ENCODE results near the gene SAMD5. TPM values are rescaled to one million over a fixed set of nuclear protein-coding genes. Genes with fewer than 3 reads are reported as not detected.

SAMD5 gene
- total and polyA plus RNA-seq, 2 donors from 2014 or later = 9.2 to 11.1 TPM

DNA sequence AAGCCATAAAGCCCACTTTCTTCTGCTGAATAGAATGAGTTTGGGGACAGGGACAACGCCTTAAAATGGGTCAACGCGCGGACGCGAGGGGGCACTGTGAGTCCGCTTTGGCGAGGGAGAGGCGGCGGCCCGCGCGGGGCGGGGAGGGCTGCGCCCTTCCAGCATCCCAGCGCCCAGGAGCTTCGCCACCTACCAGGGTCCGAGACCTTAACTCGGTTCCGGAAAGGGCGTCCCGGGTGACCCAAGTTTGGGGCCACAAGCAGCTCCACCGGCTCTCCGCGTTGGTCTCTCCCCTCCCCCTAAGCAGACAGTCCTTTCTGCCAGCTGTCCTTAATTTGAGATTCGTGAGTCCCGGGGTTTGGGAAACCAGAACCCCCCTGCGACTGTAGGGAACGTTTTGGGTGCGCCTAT lies 1.8 kb upstream of the SAMD5 start:
- TF ChIP-seq CTCF (IDR thresholded peaks at IDR 0.05; ENCODE audit: borderline replicate concordance, extremely low read depth, insufficient read depth) = peak; percentile 85
- H3K9me3 ChIP-seq (ENCODE audit: control insufficient read depth in 2 of 3, insufficient read depth in 1 of 3, low read length in 3 of 3) = no peaks in the 10 kb centered on the region
- H3K27ac ChIP-seq (ENCODE audit: low read depth in 2 of 2, low read length in 2 of 2) = no peak overlapping the region
- H3K9ac ChIP-seq (ENCODE audit: low read length in 3 of 3) = peak overlapping the region in 1 of 3 donors; percentile 63
- DNase-seq = peak; percentile 66 to 82 (median 73)
- intact Hi-C loops (cut with DNase I) = loop anchor here (10.0 kb wide), 1 partner anchor 658 kb away; no protein-coding TSS in a partner anchor
- H3K27me3 ChIP-seq (ENCODE audit: control insufficient read depth, insufficient read depth, low read length) = no peaks in the 10 kb centered on the region
- peaks cover 0 to 10% (median 3%) of the 10 kb centered on the region in 3 donors for H3K4me1 ChIP-seq (ENCODE audit: control insufficient read depth in 2 of 3, insufficient read depth in 2 of 3, low read depth in 1 of 3, low read length in 3 of 3)
- no peaks in the 10 kb centered on the region for H3K36me3 ChIP-seq (ENCODE audit: control insufficient read depth in 2 of 3, insufficient read depth in 3 of 3, low read length in 3 of 3)
- FAIRE-seq = no peak
- peak overlapping the region in 2 of 3 donors; percentile 78 to 89 for H3K4me3 ChIP-seq (ENCODE audit: low read length in 3 of 3)

GRCh38 chr6:147507162-147508041 lies 1.1 kb upstream of the SAMD5 start:
- Histone ChIP-seq H3K27ac (ENCODE audit: low read depth in 2 of 2, low read length in 2 of 2) (peak overlapping the region in 1 of 2 donors; percentile 28), H3K9me3 (ENCODE audit: control insufficient read depth in 2 of 3, insufficient read depth in 1 of 3, low read length in 3 of 3) (no peaks in the 10 kb centered on the region), H3K36me3 (ENCODE audit: control insufficient read depth in 2 of 3, insufficient read depth in 3 of 3, low read length in 3 of 3) (no peaks in the 10 kb centered on the region), H3K4me1 (ENCODE audit: control insufficient read depth in 2 of 3, insufficient read depth in 2 of 3, low read depth in 1 of 3, low read length in 3 of 3) (peaks cover 0 to 10% (median 3%) of the 10 kb centered on the region in 3 donors), H3K4me3 (ENCODE audit: low read length in 3 of 3) (peak overlapping the region; percentile 55 to 89 (median 78)), H3K27me3 (ENCODE audit: control insufficient read depth, insufficient read depth, low read length) (no peaks in the 10 kb centered on the region), H3K9ac (ENCODE audit: low read length in 3 of 3) (peak overlapping the region in 1 of 3 donors; percentile 63)
- intact Hi-C loops (cut with DNase I) = loop anchor here (10.0 kb wide), 1 partner anchor 657 kb away; no protein-coding TSS in a partner anchor
- FAIRE-seq (no peak), DNase-seq (peak in 4 of 5 donors; percentile 25 to 65 (median 39))
- TF ChIP-seq CTCF (IDR thresholded peaks at IDR 0.05; ENCODE audit: borderline replicate concordance, extremely low read depth, insufficient read depth) = no peak

- peak overlapping the region; percentile 64 to 89 (median 82) for H3K4me3 ChIP-seq (ENCODE audit: low read length in 3 of 3)
- no peaks in the 10 kb centered on the region for H3K36me3 ChIP-seq (ENCODE audit: control insufficient read depth in 2 of 3, insufficient read depth in 3 of 3, low read length in 3 of 3)
- intact Hi-C loops (cut with DNase I) = loop anchor here (10.0 kb wide), 1 partner anchor 656 kb away; no protein-coding TSS in a partner anchor
- peaks cover 0 to 10% (median 3%) of the 10 kb centered on the region in 3 donors for H3K4me1 ChIP-seq (ENCODE audit: control insufficient read depth in 2 of 3, insufficient read depth in 2 of 3, low read depth in 1 of 3, low read length in 3 of 3)
- FAIRE-seq (no peak), DNase-seq (peak in 4 of 5 donors; percentile 24 to 63 (median 44))
- H3K9ac ChIP-seq (ENCODE audit: low read length in 3 of 3) = peak overlapping the region; percentile 18 to 54 (median 48)
- H3K27me3 ChIP-seq (ENCODE audit: control insufficient read depth, insufficient read depth, low read length) = no peaks in the 10 kb centered on the region
- TF ChIP-seq CTCF (IDR thresholded peaks at IDR 0.05; ENCODE audit: borderline replicate concordance, extremely low read depth, insufficient read depth) = no peak
- H3K9me3 ChIP-seq (ENCODE audit: control insufficient read depth in 2 of 3, insufficient read depth in 1 of 3, low read length in 3 of 3) = no peaks in the 10 kb centered on the region
- peak overlapping the region; percentile 3 to 61 for H3K27ac ChIP-seq (ENCODE audit: low read depth in 2 of 2, low read length in 2 of 2)
Observed at GRCh38 chr6:147508866-147509608, 547 bp downstream of the SAMD5 start.

Measured in kidney (tissue), 14 donors.